Keratinocyte (primary cell): ENCODE measurements around the gene TXLNG. TPM values are rescaled to one million over a fixed set of nuclear protein-coding genes. Genes with fewer than 3 reads are reported as not detected.

Source experiments
- DNase-seq: peaks from one replicate; pipeline ENCODE4 v3.0.0-alpha.2; 2011; ENCODE audit warnings: low read depth, missing footprints, low spot score
- FAIRE-seq: peaks from 2 replicates; lab custom pipeline; 2011; peaks lifted over from hg19 to GRCh38; lab: Jason Lieb, UNC
- H2AFZ ChIP-seq: 2 replicates; pipeline ENCODE4 v1.6.0; 2012; ENCODE audit warnings: low read length, control low read depth, inconsistent platforms; ENCODE audit not compliant: control insufficient read depth
- H3K27ac ChIP-seq: 2 replicates; pipeline ENCODE4 v1.5.1; 2011; ENCODE audit warnings: low read length; ENCODE audit not compliant: control insufficient read depth, insufficient read depth
- H3K27me3 ChIP-seq: 3 replicates; pipeline ENCODE4 v1.6.0; 2011; ENCODE audit warnings: low read length; ENCODE audit not compliant: control insufficient read depth, insufficient read depth; ENCODE audit errors: extremely low read depth
- H3K36me3 ChIP-seq, 2 experiments: 2 replicates in 1 of 2; 3 replicates in 1 of 2; pipeline ENCODE4 v1.5.1; 2011; ENCODE audit warnings: low read length in 2 of 2, mild to moderate bottlenecking in 1 of 2; ENCODE audit not compliant: control insufficient read depth in 2 of 2, insufficient read depth in 2 of 2; ENCODE audit errors: extremely low read depth in 1 of 2
- H3K4me1 ChIP-seq: 3 replicates; pipeline ENCODE4 v1.5.1; 2011; ENCODE audit warnings: low read length; ENCODE audit not compliant: control insufficient read depth, insufficient read depth; ENCODE audit errors: extremely low read depth
- H3K4me2 ChIP-seq: 3 replicates; pipeline ENCODE4 v1.6.0; 2011; ENCODE audit warnings: low read depth, low read length; ENCODE audit not compliant: control insufficient read depth, insufficient read depth; ENCODE audit errors: extremely low read depth
- H3K4me3 ChIP-seq, 3 experiments: fragments of 200-600 bp in 1 of 3; sonication (generic) in 1 of 3; 2 replicates in 2 of 3; 3 replicates in 1 of 3; pipeline ENCODE4 v1.5.1; 2011 to 2016; ENCODE audit warnings: low read length in 3 of 3, mild to moderate bottlenecking in 3 of 3, control low read depth in 2 of 3, inconsistent platforms in 1 of 3, low read depth in 1 of 3, mixed read lengths in 1 of 3, mixed run types in 1 of 3, moderate library complexity in 1 of 3; ENCODE audit not compliant: control insufficient read depth in 2 of 3, insufficient read depth in 2 of 3; ENCODE audit errors: extremely low read depth in 1 of 3
- H3K79me2 ChIP-seq: 2 replicates; pipeline ENCODE4 v1.6.0; 2012; ENCODE audit warnings: low read length; ENCODE audit not compliant: control insufficient read depth, insufficient read depth
- H3K9ac ChIP-seq: 3 replicates; pipeline ENCODE4 v1.6.0; 2011; ENCODE audit warnings: low read length; ENCODE audit not compliant: control insufficient read depth, insufficient read depth; ENCODE audit errors: extremely low read depth
- H3K9me1 ChIP-seq: 3 replicates; pipeline ENCODE4 v1.6.0; 2011; ENCODE audit warnings: low read length; ENCODE audit not compliant: control insufficient read depth, insufficient read depth; ENCODE audit errors: extremely low read depth
- H3K9me3 ChIP-seq: 2 replicates; pipeline ENCODE4 v1.5.1; 2012; ENCODE audit warnings: low read depth, low read length; ENCODE audit not compliant: control insufficient read depth
- H4K20me1 ChIP-seq: 3 replicates; pipeline ENCODE4 v1.6.0; 2011; ENCODE audit warnings: low read length; ENCODE audit not compliant: control insufficient read depth, insufficient read depth; ENCODE audit errors: extremely low read depth
- CTCF ChIP-seq, 3 experiments: IDR thresholded peaks in 1 of 3; conservative IDR thresholded peaks in 1 of 3; optimal IDR thresholded peaks in 1 of 3; 2 replicates in 2 of 3; 3 replicates in 1 of 3; pipeline versions ENCODE3 to v1.5.1; 2011; ENCODE audit warnings: low read length in 3 of 3, mild to moderate bottlenecking in 3 of 3, moderate library complexity in 2 of 3, control low read depth in 1 of 3, inconsistent platforms in 1 of 3; ENCODE audit not compliant: insufficient read depth in 2 of 3; ENCODE audit errors: extremely low read depth in 1 of 3
- EZH2 ChIP-seq: IDR thresholded peaks from one replicate; pipeline ENCODE4 v1.6.1; 2012; ENCODE audit warnings: inconsistent platforms, mild to moderate bottlenecking, low read length, moderate library complexity
- dilution Hi-C: fragments of 300-500 bp; cut with MboI; formaldehyde crosslinking; loops from one replicate; pipeline ENCODE4 v1.7.0; 2020; ENCODE audit warnings: low sequenced_read_pairs; ENCODE audit not compliant: extremely low pct_ligation_motif_present
- polyA plus RNA-seq, 5 experiments: library from polyadenylated mRNA; depleted of rRNA in 3 of 5; stranded (reverse) in 3 of 5; stranded (forward) in 1 of 5; unstranded in 1 of 5; fragments of >200 nt; gene quantifications; 1 replicate in 1 of 5; 2 replicates in 3 of 5; 3 replicates in 1 of 5; pipeline versions ENCODE4 v1.2.1 to v1.2.3, GENCODE V29; 2011 to 2012; ENCODE audit warnings: missing spikeins in 2 of 5, low read depth in 1 of 5, low replicate concordance in 1 of 5

TXLNG gene
- polyA plus RNA-seq, 1 donor (not counting 4 experiments of a cell fraction or from before 2014, with no cell fraction given), result 38.5 TPM

GRCh38 chrX:16785247-16786138 is 773 bp upstream of the TXLNG start:
- no peaks in the 10 kb centered on the region for H3K27me3 ChIP-seq
- no peak for TF ChIP-seq EZH2
- TF ChIP-seq CTCF (optimal IDR thresholded peaks at IDR 0.05 in 1 of 3, IDR thresholded peaks at IDR 0.05 in 1 of 3, conservative IDR thresholded peaks at IDR 0.05 in 1 of 3; ENCODE audit: extremely low read depth in 1 of 3, insufficient read depth in 2 of 3, low read length in 3 of 3), result no peak
- FAIRE-seq (no peak), DNase-seq (no peak)
- H3K27ac ChIP-seq, result peak overlapping the region; percentile 50
- peak overlapping the region; percentile 90 to 97 (median 91) for H3K4me3 ChIP-seq
- H3K79me2 ChIP-seq, result peaks cover 38% of the 10 kb centered on the region
- H3K9ac ChIP-seq, result peak overlapping the region; percentile 78
- peaks cover 0 to 4% of the 10 kb centered on the region in 2 experiments for H3K36me3 ChIP-seq
- no peaks in the 10 kb centered on the region for H3K9me3 ChIP-seq
- dilution Hi-C loops, result no loop called here
- H3K4me1 ChIP-seq, result peaks cover 16% of the 10 kb centered on the region
- peak overlapping the region; percentile 88 for H3K4me2 ChIP-seq
- no peaks in the 10 kb centered on the region for H3K9me1 ChIP-seq
- no peaks in the 10 kb centered on the region for H4K20me1 ChIP-seq
- peak overlapping the region; percentile 100 for H2AFZ ChIP-seq

- TF ChIP-seq CTCF (optimal IDR thresholded peaks at IDR 0.05 in 1 of 3, IDR thresholded peaks at IDR 0.05 in 1 of 3, conservative IDR thresholded peaks at IDR 0.05 in 1 of 3; ENCODE audit: extremely low read depth in 1 of 3, insufficient read depth in 2 of 3, low read length in 3 of 3) (no peak), EZH2 (no peak)
- H3K4me1 ChIP-seq, result peaks cover 16% of the 10 kb centered on the region
- peak overlapping the region; percentile 93 for H3K4me2 ChIP-seq
- H4K20me1 ChIP-seq, result peaks cover 4% of the 10 kb centered on the region
- H3K4me3 ChIP-seq, result peak overlapping the region; percentile 71 to 90 (median 89)
- H3K36me3 ChIP-seq, result peaks cover 1 to 12% of the 10 kb centered on the region in 2 experiments
- dilution Hi-C loops, result no loop called here
- H3K9me1 ChIP-seq, result peaks cover 3% of the 10 kb centered on the region
- H3K27ac ChIP-seq, result peak overlapping the region; percentile 79
- no peaks in the 10 kb centered on the region for H3K27me3 ChIP-seq
- FAIRE-seq, result no peak
- peak overlapping the region; percentile 87 for H3K9ac ChIP-seq
- peaks cover 53% of the 10 kb centered on the region for H3K79me2 ChIP-seq
- no peaks in the 10 kb centered on the region for H3K9me3 ChIP-seq
- peak overlapping the region; percentile 12 for H2AFZ ChIP-seq
- DNase-seq, result no peak
Observed at GRCh38 chrX:16786791-16787735, 797 bp downstream of the TXLNG start.
